Measurements from ENCODE around the gene GZMM.

GRCh38 chr19:579842-580155, 35.9 kb downstream of the GZMM start:
- no peak for TF ChIP-seq CTCF (IDR thresholded peaks at IDR 0.05)
- no peak for TF ChIP-seq POLR2A (IDR thresholded peaks at IDR 0.05)
